Fibroblast of the conjunctiva (primary cell): Measurements from ENCODE around the gene DDIAS.
"Not testable (repeated sequence)": the region's sequence is repeated elsewhere in the genome, so short reads cannot be mapped to it uniquely, and the experiment has no call there.

Source experiments
- DNase-seq: peaks from one replicate; pipeline ENCODE4 v3.0.0-alpha.2; 2010; ENCODE audit warnings: low read depth

DDIAS gene, protein sequence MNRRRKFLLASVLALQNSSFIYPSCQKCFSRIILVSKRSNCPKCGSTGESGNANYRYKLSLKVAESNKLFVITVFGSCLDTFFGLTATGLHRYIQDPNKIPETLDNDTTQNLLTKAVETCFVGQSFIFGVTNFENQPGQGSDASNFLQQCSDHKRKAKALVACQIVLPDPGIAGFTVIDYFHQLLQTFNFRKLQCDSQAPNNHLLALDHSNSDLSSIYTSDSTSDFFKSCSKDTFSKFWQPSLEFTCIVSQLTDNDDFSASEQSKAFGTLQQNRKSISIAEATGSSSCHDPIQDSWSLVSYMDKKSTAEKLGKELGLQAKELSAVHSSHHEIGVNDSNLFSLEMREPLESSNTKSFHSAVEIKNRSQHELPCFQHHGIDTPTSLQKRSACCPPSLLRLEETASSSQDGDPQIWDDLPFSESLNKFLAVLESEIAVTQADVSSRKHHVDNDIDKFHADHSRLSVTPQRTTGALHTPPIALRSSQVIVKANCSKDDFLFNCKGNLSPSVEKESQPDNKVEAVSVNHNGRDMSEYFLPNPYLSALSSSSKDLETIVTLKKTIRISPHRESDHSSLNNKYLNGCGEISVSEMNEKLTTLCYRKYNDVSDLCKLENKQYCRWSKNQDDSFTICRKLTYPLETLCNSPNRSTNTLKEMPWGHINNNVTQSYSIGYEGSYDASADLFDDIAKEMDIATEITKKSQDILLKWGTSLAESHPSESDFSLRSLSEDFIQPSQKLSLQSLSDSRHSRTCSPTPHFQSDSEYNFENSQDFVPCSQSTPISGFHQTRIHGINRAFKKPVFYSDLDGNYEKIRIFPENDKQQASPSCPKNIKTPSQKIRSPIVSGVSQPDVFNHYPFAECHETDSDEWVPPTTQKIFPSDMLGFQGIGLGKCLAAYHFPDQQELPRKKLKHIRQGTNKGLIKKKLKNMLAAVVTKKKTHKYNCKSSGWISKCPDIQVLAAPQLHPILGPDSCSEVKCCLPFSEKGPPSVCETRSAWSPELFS

DNA sequence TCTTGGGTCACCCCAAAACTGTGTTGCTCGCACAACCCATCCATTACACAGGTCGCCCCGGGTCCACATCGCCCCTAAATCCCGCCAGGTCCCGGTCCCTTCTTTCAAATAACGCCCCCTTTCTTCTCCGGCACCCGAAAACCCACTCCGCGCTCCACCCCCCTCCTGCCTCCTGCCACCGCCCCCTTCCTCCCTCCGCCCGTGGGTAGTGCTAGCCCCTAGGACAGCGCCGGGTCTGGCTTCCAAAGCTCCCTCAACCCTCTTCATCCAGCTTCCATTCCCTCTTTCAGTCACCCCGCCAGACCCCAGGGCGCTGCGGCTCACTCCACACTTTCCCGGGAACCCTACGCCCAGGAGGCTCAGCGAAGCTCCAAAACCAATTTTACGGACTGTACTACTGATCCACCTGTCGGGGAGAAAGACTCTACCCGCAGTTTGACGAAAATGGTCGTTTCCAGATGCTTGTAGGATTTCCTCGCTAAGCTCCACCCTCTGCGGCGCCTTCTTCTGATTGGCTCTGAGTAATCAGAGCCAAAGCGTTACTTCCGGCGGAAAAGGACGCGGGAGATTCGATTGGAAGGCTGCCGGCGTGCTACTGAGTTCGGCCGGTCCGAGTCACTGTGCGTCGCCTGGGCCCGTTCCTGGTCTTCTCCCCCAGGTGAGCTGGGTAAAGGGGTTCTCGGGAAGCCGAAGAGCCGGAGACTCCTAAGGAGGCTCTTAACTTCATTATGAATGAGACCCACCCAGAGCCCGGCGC lies at the start of gene DDIAS:
DDIAS (plus strand) TSS at position 572 of the 757 bp plus-strand sequence. CDS start 13,003 bp downstream, outside the sequence.
- peak; percentile 95 for DNase-seq

DNA sequence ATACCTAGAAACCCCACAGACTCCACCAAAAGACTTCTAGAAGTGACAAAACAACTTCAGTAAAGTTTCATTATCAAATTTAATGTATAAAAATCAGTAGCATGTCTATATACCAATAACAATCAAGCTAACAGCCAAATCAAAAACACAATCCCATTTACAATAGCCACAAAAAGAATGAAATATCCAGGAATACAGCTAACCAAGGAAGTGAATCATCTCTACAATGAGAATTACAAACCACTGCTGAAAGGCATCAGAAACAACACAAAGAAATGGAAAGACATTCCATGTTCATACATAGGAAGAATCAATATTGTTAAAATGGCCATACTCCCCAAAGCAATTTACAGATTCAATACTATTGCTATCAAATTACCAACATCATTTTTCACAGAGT lies 47.3 kb upstream of the DDIAS start:
- no peak for DNase-seq

DNA sequence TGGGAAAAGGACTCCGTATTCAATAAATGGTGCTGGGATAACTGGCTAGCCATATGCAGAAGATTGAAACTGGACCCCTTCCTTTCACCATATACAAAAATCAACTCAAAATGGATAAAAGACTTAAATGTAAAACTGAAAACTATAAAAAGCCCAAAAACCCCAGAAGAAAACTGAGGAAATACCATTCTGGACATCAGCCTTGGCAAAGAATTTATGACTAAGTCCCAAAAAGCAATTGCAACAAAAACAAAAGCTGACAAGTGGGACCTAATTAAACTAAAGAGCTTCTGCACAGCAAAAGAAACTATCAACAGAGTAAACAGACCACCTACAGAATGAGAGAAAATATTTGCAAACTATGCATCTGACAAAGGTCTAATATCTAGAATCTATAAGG lies 46.6 kb upstream of the DDIAS start:
- not testable (repeated sequence) for DNase-seq

DNA sequence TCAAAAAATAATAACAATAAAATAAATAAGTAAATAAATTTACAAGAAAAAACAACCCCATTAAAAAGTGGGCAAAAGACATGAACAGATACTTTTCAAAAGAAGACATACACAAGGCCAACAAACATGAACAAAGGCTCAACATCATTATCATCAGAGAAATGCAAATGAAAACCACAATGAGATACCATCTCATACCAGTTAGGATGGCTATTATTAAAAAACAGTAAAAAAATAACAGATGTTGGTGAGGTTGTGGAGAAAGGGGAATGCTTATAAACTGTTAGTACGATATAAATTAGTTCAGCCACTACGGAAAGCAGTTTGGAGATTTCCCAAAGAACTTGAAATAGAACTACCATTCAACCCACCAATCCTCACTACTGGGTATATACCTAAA lies 45.9 kb upstream of the DDIAS start:
- DNase-seq = no peak

DNA sequence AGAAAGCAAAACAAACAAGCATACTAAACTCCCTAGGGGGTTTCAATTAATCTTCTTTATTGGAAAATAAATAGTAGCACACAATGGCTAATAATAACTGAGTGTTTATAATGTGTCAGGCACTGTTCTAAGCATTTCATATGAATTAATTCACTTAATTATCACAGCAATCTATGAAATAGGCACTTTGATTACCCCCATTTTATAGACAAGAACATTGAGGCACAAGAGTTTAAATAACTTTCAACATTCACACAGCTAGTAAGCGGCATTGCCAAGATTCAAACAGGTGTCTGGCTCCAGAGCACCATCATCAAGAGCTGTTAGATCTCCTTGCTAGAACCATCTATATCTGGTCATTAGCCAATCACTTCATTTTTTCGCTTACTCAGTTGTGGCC lies 44.4 kb upstream of the DDIAS start:
- DNase-seq = no peak

DNA sequence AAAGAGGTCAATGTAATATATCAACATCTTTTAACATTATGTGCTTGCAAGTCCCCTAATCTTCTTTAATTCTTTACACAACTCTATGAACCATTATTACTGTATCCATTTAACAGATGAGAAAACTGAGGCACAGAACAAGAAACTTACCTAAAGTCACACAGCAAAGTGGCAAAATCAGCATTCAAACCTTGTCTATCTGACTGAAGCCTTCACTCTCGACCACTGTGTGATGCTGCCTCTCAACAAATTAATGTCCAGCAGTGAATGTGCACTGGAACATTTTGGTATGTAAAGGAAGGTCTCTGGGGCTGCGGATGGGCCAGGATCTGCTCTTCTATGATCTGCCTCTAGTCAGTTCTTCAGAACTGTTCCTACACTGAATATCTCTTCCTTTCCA lies 43.4 kb upstream of the DDIAS start:
- no peak for DNase-seq

DNA sequence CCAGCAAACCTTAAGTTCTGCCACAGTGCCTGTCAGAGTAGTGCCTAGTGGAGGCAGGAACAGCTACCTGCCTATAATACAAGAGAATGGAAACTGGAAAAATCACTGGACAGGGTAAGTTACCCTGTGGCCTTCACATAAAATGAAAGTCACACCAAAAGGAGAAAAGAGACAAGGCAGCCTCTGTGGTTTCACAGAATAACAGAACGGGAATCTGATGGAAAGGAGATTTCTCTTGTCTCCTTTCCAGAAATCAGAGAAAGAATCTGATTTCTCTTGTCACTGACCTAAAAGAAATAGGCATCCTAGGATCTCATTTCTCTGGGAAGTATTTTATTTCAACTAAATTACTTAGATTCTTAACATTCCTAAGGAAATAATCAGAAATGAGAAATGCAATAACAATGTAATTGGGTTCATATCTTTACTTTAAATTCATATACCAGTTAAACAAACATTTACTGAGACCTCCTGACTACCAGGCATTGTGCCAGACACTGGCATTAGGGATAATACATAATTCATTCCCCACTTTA lies 42.9 kb upstream of the DDIAS start:
- DNase-seq = peak; percentile 24

DNA sequence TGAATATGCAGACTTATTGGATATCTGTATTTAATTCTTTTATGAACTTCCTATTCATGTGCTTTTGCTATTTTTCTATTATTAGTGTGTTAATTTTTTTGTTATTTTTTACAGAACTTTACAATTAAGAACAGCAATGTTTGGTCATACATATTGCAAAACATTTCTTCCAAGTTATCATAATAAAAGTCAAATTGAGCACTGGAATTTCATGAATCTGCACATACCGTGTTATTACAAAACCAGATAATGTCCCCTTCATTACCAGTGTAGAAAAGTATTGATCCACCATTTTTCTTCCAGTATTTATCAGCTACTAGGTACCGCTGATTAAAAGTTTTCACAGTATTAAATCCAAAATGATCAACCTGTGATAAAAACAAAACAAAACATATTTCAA lies 41.8 kb upstream of the DDIAS start:
- no peak for DNase-seq

DNA sequence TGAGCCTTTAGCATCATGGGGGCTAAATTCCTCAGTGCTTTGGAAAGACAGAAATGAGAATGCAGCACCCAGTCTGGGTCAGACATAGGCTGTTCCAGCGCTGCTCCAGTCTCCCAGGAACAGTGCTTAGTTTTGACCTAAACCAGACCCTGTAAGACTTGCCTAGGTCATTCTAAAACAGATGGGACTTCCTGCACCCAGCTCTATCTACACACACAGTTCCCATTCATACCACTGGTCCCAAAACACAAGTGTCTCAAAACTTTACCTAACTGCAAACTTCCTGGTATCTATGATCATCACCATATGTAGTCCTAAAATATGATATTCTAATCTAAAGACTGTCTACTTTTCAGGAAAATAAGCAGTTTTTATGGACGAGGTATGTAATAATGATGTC lies 39.2 kb upstream of the DDIAS start:
- DNase-seq = no peak

DNA sequence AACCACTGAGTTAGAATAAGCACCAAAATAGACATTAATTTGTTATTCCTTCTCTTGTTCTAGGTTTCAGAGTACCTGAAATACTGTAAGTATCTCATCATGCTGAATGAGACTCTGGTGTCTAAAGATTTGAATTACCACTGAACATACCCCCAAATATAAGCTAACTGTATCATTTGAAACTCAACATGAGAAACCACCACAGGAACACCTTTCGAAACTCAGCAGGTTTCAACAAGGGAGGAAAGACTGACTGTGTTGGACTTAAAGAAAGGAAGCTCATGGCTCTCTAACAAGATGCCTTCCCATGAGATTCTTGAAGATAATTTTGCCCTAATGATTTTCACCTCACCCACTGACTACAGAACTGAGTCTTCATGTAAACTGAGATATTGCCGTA lies 38.3 kb upstream of the DDIAS start:
- no peak for DNase-seq

DNA sequence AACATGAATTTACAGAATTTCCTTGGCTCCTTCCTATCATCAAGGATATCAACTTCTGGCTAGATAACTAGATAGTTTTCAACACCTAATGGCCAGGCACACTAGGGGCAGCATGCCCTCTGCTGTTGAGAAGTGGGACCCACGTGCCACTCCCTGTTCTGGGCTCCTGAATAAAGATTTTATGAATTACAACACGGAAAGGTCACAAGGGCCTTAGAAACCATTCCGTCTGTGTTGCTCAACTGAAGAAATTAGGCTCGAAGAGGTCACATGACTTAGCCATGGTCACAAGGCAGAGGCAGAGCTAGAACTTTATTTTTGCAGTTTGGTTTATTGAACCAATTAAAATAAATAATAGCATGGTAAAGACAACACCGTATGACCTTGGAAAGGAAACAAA lies 37.3 kb upstream of the DDIAS start:
- peak; percentile 56 for DNase-seq

DNA sequence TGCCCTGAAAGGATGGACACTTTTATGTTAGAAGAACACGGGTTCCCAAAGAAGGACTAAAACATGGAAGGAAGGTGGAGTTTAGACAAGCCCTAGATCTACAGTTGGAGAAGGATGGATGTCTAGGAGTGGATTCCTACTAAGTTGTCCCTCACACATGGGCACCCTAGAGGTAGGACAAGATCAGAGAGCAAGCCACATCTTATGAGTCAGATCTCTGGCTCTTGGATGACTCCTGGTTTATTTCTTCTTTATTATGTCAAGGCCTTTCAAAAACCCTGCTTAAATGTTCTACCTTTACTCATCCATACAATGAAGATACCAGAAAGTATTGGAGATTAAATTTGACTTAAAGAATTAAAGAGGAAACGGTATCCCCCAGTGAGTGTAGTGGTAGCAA lies 35.7 kb upstream of the DDIAS start:
- no peak for DNase-seq

DNA sequence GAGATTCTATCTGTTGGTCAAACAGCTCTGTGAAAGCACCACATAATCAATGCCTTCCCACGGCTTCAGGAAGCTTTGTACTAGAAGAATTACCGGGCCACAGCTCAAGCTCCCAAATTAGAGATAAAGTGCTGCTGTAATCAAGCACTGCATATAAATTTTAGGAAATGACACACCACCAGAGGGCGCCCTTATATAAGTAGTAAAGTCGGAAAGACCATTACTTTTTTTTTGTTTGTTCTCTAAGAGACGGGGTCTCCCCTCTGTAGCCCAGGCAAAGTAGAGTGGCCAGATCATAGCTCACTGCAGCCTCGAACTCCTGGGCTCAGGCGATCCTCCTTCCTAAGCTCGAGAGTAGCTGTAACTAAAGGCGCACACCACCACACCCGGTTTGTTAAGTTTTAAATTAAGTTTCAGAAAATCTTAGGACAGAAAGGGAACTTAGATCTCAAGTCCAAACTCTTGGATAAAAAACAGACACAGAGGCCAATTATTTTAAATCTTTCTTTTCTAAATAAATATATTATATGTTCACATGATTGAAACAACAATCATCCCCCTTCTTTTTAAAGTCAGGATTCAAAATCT lies 33.9 kb upstream of the DDIAS start:
- DNase-seq = peak; percentile 68

DNA sequence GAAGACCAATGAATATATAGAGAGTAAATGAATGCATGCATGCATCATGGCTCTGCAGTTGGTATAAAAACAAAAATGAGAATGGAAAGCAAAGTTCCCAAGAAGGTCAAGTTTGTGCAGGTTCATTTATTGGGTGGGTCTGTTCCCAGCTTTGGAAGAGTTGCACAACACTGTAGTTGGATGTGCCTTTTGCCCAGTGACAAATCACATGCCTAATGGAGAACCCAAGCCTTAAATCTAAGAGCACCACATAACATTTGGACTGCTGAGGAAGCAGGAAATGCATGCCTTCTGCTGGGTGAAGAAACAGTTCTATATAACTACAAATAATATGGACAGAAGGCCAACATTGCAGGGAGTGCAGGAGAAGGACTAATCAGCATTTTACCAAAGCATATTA lies 31.9 kb upstream of the DDIAS start:
- DNase-seq = no peak

DNA sequence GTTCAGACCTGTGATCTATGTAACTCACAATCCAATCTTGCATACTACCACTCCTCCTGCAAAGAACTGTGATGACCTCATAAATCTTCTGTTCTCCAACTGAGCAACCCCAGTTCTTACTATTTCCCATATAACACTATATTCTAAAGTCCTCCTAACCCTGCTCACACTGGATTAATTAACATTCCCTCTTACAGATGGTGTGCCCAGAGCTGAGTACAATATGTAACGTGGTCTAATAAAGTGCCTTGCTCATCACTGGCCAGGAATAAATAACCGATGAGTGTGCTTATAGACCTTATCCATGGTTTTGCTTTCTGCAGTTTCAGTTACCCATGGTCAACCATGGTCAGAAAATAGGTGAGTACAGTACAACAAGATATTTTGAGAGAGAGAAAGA lies 29.9 kb upstream of the DDIAS start:
- DNase-seq = no peak

DNA sequence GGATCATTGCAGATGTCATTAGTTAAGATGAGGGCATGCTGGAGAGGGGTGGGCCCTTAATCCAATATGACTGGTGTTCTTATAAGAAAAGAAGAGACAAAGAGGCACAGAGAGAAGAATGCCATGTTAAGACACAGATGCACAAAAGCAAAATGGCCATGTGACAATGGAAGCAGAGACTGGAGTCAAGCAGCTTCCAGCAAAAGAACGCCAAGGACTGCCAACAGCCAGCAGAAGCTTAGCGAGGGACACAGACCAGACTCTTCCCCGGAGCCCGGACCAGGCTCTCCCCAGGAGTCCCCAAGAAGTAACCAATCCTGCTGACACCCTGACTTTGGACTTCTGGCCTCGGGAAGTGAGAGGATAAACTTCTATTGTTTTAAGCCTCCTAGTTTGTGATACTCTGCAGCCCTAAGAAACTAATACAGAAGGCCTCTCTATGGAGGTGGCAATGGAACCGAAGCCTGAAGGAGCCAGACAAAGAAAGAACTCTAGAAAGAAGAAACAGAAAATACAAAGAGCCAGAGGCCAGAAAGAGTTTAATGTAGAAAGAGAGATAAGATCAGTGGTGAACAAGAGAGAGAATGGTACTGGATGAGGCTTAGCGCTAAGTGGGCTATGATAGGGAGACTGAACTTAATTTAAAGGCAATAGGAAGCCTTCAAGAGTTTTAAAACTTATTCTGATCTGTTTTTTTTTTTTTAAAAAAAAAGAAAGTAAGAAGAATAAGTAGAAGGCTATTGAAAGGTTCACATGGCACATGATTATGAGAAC lies 29.0 kb upstream of the DDIAS start:
- no peak for DNase-seq

DNA sequence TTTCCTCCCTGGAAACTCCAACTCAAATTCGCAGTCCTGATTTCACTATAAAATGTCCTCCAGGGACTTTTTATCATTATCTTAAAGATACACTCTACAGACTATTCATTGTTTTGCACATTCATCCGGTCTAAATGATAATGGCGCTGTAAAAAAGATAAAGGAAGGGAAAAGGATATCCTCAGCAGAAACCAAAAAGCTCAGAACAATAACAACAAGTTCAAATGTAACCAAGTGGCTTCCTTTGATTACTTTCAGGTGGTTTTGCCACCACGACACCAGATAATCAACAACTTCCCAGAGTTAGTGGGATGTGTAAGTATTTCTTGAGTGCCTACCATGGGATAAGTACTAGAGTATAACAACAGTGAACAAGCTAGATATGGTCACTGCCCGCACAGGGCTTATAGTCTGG lies 27.6 kb upstream of the DDIAS start:
- no peak for DNase-seq

DNA sequence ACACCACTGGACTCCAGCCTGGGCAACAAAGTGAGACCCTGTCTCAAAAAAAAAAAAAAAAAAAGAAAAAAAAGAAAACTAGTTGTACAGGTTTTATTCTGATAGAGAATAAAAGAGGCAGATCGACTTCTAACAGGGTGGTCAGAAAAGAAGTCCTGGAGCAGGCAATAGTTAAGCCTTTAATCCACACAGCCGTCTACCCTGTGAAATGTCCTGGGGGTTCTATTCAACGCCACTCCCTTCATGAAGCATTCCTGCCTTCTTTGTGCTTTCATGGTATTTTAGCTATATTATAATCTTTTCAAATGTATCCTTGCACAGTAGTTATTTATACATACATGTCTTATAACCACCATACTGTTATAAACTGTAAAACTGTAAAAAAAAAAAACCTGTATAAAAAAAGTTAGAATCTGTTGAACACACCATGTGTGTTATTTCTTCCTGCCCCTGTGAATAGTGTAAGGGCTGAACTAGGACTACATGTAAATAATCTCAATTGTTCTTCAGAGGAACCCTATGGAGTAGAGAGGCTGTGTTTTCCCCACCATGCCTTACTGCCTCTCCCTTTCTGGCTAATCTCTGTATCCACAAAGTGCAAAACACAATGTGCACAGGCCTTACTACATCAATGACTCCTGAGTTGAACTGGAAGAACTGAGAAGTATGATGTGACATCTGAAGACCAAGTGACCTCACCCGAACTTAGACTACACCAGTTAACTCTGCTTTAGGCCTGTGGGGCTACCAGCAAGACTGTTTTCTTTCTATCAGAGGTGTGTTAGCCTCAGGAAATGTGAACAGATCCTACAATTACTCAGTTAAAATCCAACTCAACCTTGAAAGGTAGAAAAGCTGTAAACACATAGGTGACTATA lies 26.7 kb upstream of the DDIAS start:
- DNase-seq = no peak

DNA sequence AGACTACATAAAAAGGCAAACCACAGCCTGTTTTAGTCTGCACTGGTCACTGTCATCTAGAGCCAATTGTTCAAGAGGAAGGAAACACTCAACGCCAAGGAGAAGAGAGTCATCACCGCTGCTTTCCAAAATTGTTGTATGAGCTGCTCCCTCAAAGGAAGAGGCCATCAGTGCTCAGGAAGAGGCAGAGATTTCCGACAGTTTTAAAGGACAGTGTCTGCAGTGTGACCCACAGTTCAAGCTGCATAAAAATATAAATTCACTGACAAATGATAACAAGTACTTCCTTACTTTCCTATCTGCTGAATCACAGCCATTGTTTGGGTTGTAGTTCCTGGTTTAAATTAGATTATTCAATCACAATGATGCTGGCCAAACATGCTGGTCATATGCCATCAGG lies 17.7 kb upstream of the DDIAS start:
- no peak for DNase-seq
